ENCODE results near the gene LDLRAD3. TPM values are rescaled to one million over a fixed set of nuclear protein-coding genes. Genes with fewer than 3 reads are reported as not detected.

Gene LDLRAD3
- total RNA-seq, 1 donor from 2014 or later: 10.9 TPM

DNA sequence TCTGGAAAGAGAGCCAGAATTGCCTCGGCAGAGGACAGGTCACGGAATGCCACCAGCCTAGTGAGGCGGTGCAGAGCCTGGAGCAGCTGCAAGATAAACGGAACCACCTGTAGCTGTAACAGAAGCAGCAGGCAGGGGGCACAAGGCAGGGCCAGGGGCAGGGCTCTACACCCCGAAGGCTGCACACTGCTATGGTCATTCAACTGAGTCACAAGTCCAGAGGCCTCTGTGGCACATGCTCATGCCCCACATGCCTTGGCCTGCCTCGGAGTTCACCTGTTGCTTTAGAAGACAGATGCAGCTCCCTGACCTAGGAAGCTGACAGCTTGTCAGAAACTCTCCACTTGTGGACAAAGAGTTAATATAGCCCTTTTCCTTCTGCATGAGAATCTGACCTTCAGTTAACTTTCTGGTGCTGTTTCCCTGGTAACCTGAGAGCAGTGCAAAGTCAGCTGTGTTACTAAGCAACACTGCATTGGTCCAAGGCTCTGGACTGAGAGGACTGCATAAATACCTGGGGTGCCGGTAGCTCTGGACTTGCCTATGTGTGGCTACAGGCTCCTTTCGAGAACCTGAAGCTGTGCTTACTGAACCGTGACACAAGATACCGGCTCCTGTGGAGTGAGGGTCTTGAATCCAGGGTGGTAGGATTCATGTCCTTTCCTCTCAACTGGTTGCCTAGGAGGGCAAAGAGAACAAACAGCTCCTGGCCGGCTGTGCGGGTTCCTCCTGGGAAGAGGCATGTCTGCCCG lies 334.8 kb downstream of the LDLRAD3 start:
- DNase-seq: peak; percentile 24

- no peak for DNase-seq
Measured at GRCh38 chr11:36280531-36280930, 336.7 kb downstream of the LDLRAD3 start.

Small RNA genes lying within 50 kb of the gene (small RNA-seq; reads per million reads assigned to genes)
- not detected for gene MIR3973 (ENCODE audit: low replicate concordance)
